Measurements from ENCODE around the gene IRGM.
"Not testable (repeated sequence)": the region's sequence is repeated elsewhere in the genome, so short reads cannot be mapped to it uniquely, and the experiment has no call there.

Gene IRGM

DNA sequence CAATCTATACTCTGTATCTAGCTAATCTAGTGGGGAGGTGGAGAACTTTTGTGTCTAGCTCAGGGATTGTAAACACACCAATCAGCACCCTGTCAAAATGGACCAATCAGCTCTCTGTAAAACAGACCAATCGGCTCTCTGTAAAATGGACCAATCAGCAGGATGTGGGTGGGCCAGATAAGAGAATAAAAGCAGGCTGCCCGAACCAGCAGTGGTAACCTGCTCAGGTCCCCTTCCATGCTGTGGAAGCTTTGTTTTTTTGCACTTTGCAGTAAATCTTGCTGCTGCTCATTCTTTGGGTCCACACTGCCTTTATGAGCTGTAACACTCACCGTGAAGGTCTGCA lies at the start of gene IRGM:
Gene IRGM (plus strand): TSS at position 214 of the 346 bp plus-strand sequence. CDS start 1,603 bp downstream, outside the sequence.
- H3K4me3 ChIP-seq (ENCODE audit: low read depth, low read length); in situ Hi-C loops (cut with HindIII; ENCODE audit: low sequenced_read_pairs); DNase-seq (ENCODE audit: low read depth): not testable (repeated sequence)

GRCh38 chr5:150797384-150797783 lies 48.9 kb upstream of the IRGM start:
- in situ Hi-C loops (cut with HindIII; ENCODE audit: low sequenced_read_pairs) = no loop called here
- TF ChIP-seq, protein P1, sequence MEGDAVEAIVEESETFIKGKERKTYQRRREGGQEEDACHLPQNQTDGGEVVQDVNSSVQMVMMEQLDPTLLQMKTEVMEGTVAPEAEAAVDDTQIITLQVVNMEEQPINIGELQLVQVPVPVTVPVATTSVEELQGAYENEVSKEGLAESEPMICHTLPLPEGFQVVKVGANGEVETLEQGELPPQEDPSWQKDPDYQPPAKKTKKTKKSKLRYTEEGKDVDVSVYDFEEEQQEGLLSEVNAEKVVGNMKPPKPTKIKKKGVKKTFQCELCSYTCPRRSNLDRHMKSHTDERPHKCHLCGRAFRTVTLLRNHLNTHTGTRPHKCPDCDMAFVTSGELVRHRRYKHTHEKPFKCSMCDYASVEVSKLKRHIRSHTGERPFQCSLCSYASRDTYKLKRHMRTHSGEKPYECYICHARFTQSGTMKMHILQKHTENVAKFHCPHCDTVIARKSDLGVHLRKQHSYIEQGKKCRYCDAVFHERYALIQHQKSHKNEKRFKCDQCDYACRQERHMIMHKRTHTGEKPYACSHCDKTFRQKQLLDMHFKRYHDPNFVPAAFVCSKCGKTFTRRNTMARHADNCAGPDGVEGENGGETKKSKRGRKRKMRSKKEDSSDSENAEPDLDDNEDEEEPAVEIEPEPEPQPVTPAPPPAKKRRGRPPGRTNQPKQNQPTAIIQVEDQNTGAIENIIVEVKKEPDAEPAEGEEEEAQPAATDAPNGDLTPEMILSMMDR (IDR thresholded peaks at IDR 0.05; ENCODE audit: low read depth, low read length, missing control alignments) = no peak
- DNase-seq (ENCODE audit: low read depth) = no peak
- no peak overlapping the region for H3K4me3 ChIP-seq (ENCODE audit: low read depth, low read length)

DNA sequence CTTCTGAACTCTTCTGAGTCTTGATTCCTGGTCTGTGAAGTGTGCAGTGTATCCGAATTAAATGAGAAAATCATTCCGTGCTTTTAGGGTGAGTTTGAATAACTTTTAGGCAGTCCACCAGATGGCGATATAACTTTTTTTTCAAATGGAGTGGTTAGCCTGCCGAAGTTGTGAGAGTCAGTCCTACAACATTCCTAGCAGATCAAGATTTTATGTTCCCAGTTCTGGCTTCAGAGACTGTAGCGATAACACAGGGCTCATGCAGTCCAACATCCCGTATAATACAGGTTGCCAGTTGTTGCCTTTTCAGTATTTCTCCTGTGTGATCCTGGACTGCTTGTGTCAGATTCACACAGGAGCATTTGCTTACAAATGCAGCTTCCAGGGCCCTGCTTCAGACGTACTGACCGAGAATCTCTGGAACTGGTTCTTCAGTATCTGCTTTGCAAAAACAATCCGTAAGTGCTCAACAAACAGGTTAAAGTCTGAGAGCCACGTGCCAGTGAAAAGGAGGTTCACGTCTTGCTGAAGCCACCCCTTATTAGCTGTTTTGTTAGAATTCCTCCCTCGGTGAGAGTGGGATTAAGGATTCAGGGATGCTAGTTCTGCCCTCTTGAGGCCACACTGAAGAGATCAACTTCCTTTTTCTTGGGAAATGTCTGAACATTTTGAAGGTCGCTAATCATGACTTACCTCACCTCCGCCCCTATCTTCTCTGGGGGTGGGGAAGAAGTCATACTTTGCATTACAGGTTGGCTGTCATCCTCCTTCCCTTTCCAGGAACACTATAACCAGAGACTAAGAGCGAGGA lies 45.0 kb upstream of the IRGM start:
- in situ Hi-C loops (cut with HindIII; ENCODE audit: low sequenced_read_pairs) = no loop called here

DNA sequence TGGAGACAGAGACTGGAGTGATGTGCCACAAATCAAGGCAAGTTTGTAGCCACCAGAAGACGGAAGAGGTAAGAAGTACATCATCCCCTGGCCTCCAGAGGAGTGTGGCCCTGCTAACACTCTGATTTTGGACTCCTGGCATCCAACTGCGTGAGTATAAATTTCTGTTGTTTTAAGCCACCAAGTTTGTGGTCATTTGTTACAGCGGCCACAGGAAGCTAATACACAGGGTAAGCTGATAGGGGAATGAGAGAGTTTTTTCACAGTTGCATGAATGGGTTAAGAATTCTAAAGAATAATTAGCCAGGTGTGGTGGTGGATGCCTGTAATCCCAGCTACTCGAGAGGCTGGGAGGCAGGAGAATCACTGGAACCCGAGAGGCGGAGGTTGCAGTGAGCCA lies 41.9 kb upstream of the IRGM start:
- no peak for DNase-seq (ENCODE audit: low read depth)
- TF ChIP-seq, protein P1 (IDR thresholded peaks at IDR 0.05; ENCODE audit: low read depth, low read length, missing control alignments) = no peak
- in situ Hi-C loops (cut with HindIII; ENCODE audit: low sequenced_read_pairs) = no loop called here
- H3K4me3 ChIP-seq (ENCODE audit: low read depth, low read length) = no peak overlapping the region

More for the DNA sequence above, 45.0 kb upstream of the IRGM start:
- DNase-seq (ENCODE audit: low read depth) = peak; percentile 63
- TF ChIP-seq, protein P1 (IDR thresholded peaks at IDR 0.05; ENCODE audit: low read depth, low read length, missing control alignments) = peak; percentile 52
- peak overlapping the region; percentile 14 for H3K4me3 ChIP-seq (ENCODE audit: low read depth, low read length)

- no peak overlapping the region for H3K4me3 ChIP-seq (ENCODE audit: low read depth, low read length)
- no peak for DNase-seq (ENCODE audit: low read depth)
- in situ Hi-C loops (cut with HindIII; ENCODE audit: low sequenced_read_pairs) = no loop called here
- TF ChIP-seq, protein P1 (IDR thresholded peaks at IDR 0.05; ENCODE audit: low read depth, low read length, missing control alignments) = no peak
Measured at GRCh38 chr5:150809363-150809762, 37.0 kb upstream of the IRGM start.

- no peak for DNase-seq (ENCODE audit: low read depth)
- in situ Hi-C loops (cut with HindIII; ENCODE audit: low sequenced_read_pairs) = no loop called here
- H3K4me3 ChIP-seq (ENCODE audit: low read depth, low read length) = no peak overlapping the region
- TF ChIP-seq, protein P1 (IDR thresholded peaks at IDR 0.05; ENCODE audit: low read depth, low read length, missing control alignments) = no peak
Measured at GRCh38 chr5:150815010-150815409, 31.3 kb upstream of the IRGM start.

- in situ Hi-C loops (cut with HindIII; ENCODE audit: low sequenced_read_pairs) = no loop called here
- no peak overlapping the region for H3K4me3 ChIP-seq (ENCODE audit: low read depth, low read length)
- no peak for DNase-seq (ENCODE audit: low read depth)
- TF ChIP-seq, protein P1 (IDR thresholded peaks at IDR 0.05; ENCODE audit: low read depth, low read length, missing control alignments) = no peak
Measured at GRCh38 chr5:150816946-150817345, 29.4 kb upstream of the IRGM start.

Data from astrocyte of the cerebellum (primary cell).